B cell (primary cell): ENCODE measurements around the gene MLH1. TPM values are rescaled to one million over a fixed set of nuclear protein-coding genes. Genes with fewer than 3 reads are reported as not detected.

Source experiments
- ATAC-seq: fragments of 200-7000 bp; cut with Tn5 transposase; one replicate; pipeline ENCODE4 v1.10.0; 2021; ENCODE audit warnings: low read depth, mild to moderate bottlenecking, moderate number of reproducible peaks, moderate library complexity
- CTCF ChIA-PET: fragments of 350-600 bp; sonication (Branson Sonifier 250); formaldehyde crosslinking; loops from one replicate; lab custom pipeline; 2021; ENCODE audit warnings: antibody characterized with exemption, inconsistent platforms; lab: Charles Lee
- POLR2A ChIA-PET: fragments of 350-600 bp; sonication (Branson Sonifier 250); formaldehyde crosslinking; loops from one replicate; lab custom pipeline; 2021; ENCODE audit warnings: antibody characterized with exemption; lab: Charles Lee
- DNase-seq: peaks from one replicate; pipeline ENCODE4 v3.0.0; 2013
- H2AFZ ChIP-seq: 2 replicates; pipeline ENCODE4 v1.6.1; 2012; ENCODE audit warnings: mild to moderate bottlenecking, low read depth, low read length; ENCODE audit not compliant: insufficient read depth, poor library complexity, severe bottlenecking
- H3K27ac ChIP-seq, 2 donors: 1 replicate in 1 of 2; 2 replicates in 1 of 2; pipeline ENCODE4 v1.5.1; 2012 to 2013; ENCODE audit warnings: low read length in 2 of 2, mild to moderate bottlenecking in 2 of 2, moderate library complexity in 1 of 2
- H3K27me3 ChIP-seq, 4 experiments: fragments of 200-600 bp in 1 of 4; sonication (generic) in 1 of 4; replicated peaks in 1 of 4; 1 replicate in 2 of 4; 2 replicates in 2 of 4; pipeline versions ENCODE4 v1.6.1 to v1.7.0; 2013 to 2016; ENCODE audit warnings: low read length in 3 of 4, mild to moderate bottlenecking in 2 of 4, mixed read lengths in 1 of 4, moderate library complexity in 1 of 4; ENCODE audit not compliant: insufficient read depth in 4 of 4, control insufficient read depth in 3 of 4; ENCODE audit errors: control extremely low read depth in 1 of 4
- H3K36me3 ChIP-seq, 2 experiments: replicated peaks in 1 of 2; 1 replicate in 1 of 2; 2 replicates in 1 of 2; pipeline versions ENCODE4 v1.6.1 to v1.7.1; 2013; ENCODE audit warnings: low read length in 1 of 2; ENCODE audit not compliant: insufficient read depth in 2 of 2, control insufficient read depth in 1 of 2; ENCODE audit errors: control extremely low read depth in 1 of 2, extremely low read depth in 1 of 2
- H3K4me1 ChIP-seq, 2 donors: fragments of 200-600 bp in 1 of 2; sonication (generic) in 1 of 2; 1 replicate in 1 of 2; 2 replicates in 1 of 2; pipeline versions ENCODE4 v1.5.1 to v1.6.1; 2013 to 2017; ENCODE audit warnings: low read length in 2 of 2; ENCODE audit not compliant: control insufficient read depth in 2 of 2, insufficient read depth in 2 of 2
- H3K4me2 ChIP-seq: replicated peaks from 2 replicates; pipeline ENCODE3; 2012; ENCODE audit warnings: mild to moderate bottlenecking, low read depth, low read length; ENCODE audit not compliant: poor library complexity, severe bottlenecking
- H3K4me3 ChIP-seq, 5 experiments: fragments of 200-600 bp in 1 of 5; sonication (generic) in 1 of 5; 1 replicate in 3 of 5; 2 replicates in 2 of 5; pipeline versions ENCODE4 v1.5.1 to v1.7.0; 2011 to 2016; ENCODE audit warnings: low read length in 4 of 5, mild to moderate bottlenecking in 4 of 5, low read depth in 2 of 5, control low read depth in 1 of 5, moderate library complexity in 1 of 5; ENCODE audit not compliant: insufficient read depth in 1 of 5; ENCODE audit errors: control extremely low read depth in 1 of 5, extremely low read depth in 1 of 5
- H3K79me2 ChIP-seq: fragments of 200-600 bp; sonication (generic); one replicate; pipeline ENCODE4 v1.6.0; 2016; ENCODE audit warnings: low read length; ENCODE audit not compliant: control insufficient read depth, insufficient read depth
- H3K9ac ChIP-seq: fragments of 200-600 bp; sonication (generic); 2 replicates; pipeline ENCODE4 v1.6.1; 2017; ENCODE audit warnings: mild to moderate bottlenecking, low read length, moderate library complexity
- H3K9me3 ChIP-seq, 3 donors: one replicate each; pipeline versions ENCODE4 v1.6.1 to v1.7.1; 2013; ENCODE audit warnings: low read length in 2 of 3; ENCODE audit not compliant: control insufficient read depth in 2 of 3, insufficient read depth in 1 of 3; ENCODE audit errors: control extremely low read depth in 1 of 3
- H4K20me1 ChIP-seq: 2 replicates; pipeline ENCODE4 v1.6.0; 2012; ENCODE audit warnings: mild to moderate bottlenecking, low read length; ENCODE audit not compliant: insufficient read depth, control insufficient read depth, poor library complexity, severe bottlenecking
- H3K27ac Mint-ChIP-seq: one replicate; pipeline ENCODE4 v1.8.0; 2021; ENCODE audit warnings: mixed read lengths
- H3K27me3 Mint-ChIP-seq: one replicate; pipeline ENCODE4 v1.8.0; 2021; ENCODE audit warnings: mixed read lengths
- H3K4me1 Mint-ChIP-seq: one replicate; pipeline ENCODE4 v1.8.0; 2021; ENCODE audit warnings: mixed read lengths
- H3K4me3 Mint-ChIP-seq: one replicate; pipeline ENCODE4 v1.8.0; 2021; ENCODE audit warnings: mixed read lengths
- H3K9me3 Mint-ChIP-seq: one replicate; pipeline ENCODE4 v1.8.0; 2022; ENCODE audit warnings: mixed read lengths; ENCODE audit not compliant: insufficient read depth
- EZH2 ChIP-seq: IDR thresholded peaks from 2 replicates; pipeline ENCODE4 v1.6.1; 2012; ENCODE audit warnings: borderline replicate concordance, low read depth, mild to moderate bottlenecking, moderate library complexity, low read length; ENCODE audit not compliant: insufficient read depth, poor library complexity, severe bottlenecking
- WGBS: methylation state at CpG from one replicate; pipeline ENCODE4 v1.1.5; 2013; ENCODE audit warnings: missing lambda C conversion rate; ENCODE audit not compliant: insufficient coverage; 5-methylcytosine and 5-hydroxymethylcytosine counted together
- intact Hi-C: fragments of 100-400 bp; cut with micrococcal nuclease; formaldehyde crosslinking; loops from one replicate; pipeline ENCODE4 v1.10.0; 2022
- polyA plus RNA-seq: library from polyadenylated mRNA; depleted of rRNA; stranded (reverse); fragments of >200 nt; gene quantifications from 2 replicates; pipeline ENCODE4 v1.2.3, GENCODE V29; 2012
- total RNA-seq, 2 donors: library from RNA; stranded (reverse); fragments of 120-200 nt in 1 of 2; gene quantifications; 1 replicate in 1 of 2; 2 replicates in 1 of 2; pipeline versions ENCODE4 v1.2.3 to v1.2.4, GENCODE V29; 2013 to 2022
- TF ChIP-seq, protein P1 (sequence below): fragments of 200-600 bp; IDR thresholded peaks from one replicate; pipeline ENCODE4 v1.8.0; 2022; ENCODE audit warnings: antibody characterized with exemption, mild to moderate bottlenecking

The MLH1 gene
- total and polyA plus RNA-seq, 2 donors (not counting 1 experiment from before 2014, with no cell fraction given): 22.4 to 38.5 TPM

DNA sequence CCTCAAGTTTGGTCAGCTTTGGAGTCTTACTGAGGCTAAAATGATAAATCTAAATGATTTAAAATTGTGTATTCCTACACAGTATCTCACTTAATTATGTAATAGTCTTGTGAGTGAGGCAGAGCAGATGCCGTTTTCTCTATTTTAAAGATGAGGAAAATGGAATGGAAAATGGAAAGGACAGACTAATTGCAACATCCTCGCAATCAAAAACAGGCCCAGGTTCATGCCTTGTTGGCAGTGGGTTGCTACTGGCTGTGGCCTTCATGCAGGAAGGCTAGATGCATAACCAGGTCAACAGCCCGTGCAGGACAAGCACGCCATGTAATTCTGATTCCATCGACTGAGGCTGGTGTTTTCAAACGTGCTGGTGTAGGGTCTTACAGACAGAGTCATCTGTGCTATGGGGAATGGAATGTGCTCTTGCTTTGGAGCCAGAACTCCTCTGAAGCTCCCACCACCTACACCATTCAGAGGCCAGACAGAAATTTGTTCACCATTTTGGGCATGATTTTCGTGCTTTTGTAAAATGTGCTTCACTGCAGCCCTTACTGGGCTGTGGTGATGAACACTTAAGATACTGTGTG, 37.9 kb downstream of the MLH1 start:
- no peaks in the 10 kb centered on the region for H3K9me3 Mint-ChIP-seq
- H3K4me3 Mint-ChIP-seq: no peak overlapping the region
- Histone ChIP-seq H3K4me1 (no peaks in the 10 kb centered on the region), H3K27me3 (no peaks in the 10 kb centered on the region), H4K20me1 (no peaks in the 10 kb centered on the region), H3K9ac (no peak overlapping the region), H2AFZ (no peak overlapping the region), H3K27ac (no peak overlapping the region), H3K36me3 (peaks cover 0 to 68% of the 10 kb centered on the region in 2 experiments), H3K9me3 (peaks cover 0 to 7% (median under 1%) of the 10 kb centered on the region in 3 donors), H3K4me3 (no peak overlapping the region), H3K4me2 (no peak overlapping the region), H3K79me2 (peaks cover 15% of the 10 kb centered on the region)
- ATAC-seq: no peak
- POLR2A ChIA-PET: no interaction called here
- whole genome bisulfite sequencing: 100% methylated on average over 4 of the region's 7 CpGs
- H3K27me3 Mint-ChIP-seq: no peaks in the 10 kb centered on the region
- TF ChIP-seq, protein P1, sequence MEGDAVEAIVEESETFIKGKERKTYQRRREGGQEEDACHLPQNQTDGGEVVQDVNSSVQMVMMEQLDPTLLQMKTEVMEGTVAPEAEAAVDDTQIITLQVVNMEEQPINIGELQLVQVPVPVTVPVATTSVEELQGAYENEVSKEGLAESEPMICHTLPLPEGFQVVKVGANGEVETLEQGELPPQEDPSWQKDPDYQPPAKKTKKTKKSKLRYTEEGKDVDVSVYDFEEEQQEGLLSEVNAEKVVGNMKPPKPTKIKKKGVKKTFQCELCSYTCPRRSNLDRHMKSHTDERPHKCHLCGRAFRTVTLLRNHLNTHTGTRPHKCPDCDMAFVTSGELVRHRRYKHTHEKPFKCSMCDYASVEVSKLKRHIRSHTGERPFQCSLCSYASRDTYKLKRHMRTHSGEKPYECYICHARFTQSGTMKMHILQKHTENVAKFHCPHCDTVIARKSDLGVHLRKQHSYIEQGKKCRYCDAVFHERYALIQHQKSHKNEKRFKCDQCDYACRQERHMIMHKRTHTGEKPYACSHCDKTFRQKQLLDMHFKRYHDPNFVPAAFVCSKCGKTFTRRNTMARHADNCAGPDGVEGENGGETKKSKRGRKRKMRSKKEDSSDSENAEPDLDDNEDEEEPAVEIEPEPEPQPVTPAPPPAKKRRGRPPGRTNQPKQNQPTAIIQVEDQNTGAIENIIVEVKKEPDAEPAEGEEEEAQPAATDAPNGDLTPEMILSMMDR: no peak
- no peak for TF ChIP-seq EZH2
- no peak overlapping the region for H3K27ac Mint-ChIP-seq
- DNase-seq: no peak
- CTCF ChIA-PET: no interaction called here
- no peaks in the 10 kb centered on the region for H3K4me1 Mint-ChIP-seq
- intact Hi-C loops: no loop called here

DNA sequence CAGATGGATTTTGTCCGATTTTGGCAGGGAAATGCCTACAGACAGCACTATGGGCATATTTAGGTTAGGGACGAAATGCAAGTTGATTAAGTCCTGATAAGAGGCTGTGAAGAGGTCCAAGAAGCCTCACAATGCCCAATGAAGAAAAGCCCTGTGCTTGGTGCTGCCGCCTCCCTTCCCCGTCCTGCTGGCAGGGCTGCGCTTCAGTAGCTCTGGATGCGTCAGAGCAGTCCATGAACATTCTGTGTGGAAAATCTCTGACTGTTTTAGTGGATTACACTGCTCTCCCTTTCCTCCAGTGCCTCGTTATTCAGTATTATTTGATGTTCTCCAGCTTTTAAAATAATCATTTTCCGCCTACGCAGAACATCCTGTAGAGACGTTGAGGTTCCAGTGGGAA, 39.6 kb downstream of the MLH1 start:
- H3K27ac ChIP-seq: no peak overlapping the region
- no peak for TF ChIP-seq EZH2
- TF ChIP-seq, protein P1: no peak
- Mint-ChIP-seq H3K4me1 (no peaks in the 10 kb centered on the region), H3K9me3 (no peaks in the 10 kb centered on the region), H3K27me3 (no peaks in the 10 kb centered on the region), H3K27ac (no peak overlapping the region), H3K4me3 (no peak overlapping the region)
- ChIA-PET POLR2A (no interaction called here), CTCF (no interaction called here)
- DNase-seq: no peak
- H3K4me3 ChIP-seq: no peak overlapping the region
- no peak overlapping the region for H3K9ac ChIP-seq
- H2AFZ ChIP-seq: no peak overlapping the region
- intact Hi-C loops: no loop called here
- ATAC-seq: no peak
- H3K9me3 ChIP-seq: peaks cover 0 to 7% (median 3%) of the 10 kb centered on the region in 3 donors
- H3K36me3 ChIP-seq: peaks cover 0 to 68% of the 10 kb centered on the region in 2 experiments
- no peaks in the 10 kb centered on the region for H4K20me1 ChIP-seq
- H3K4me1 ChIP-seq: no peaks in the 10 kb centered on the region
- no peaks in the 10 kb centered on the region for H3K27me3 ChIP-seq
- 97% methylated on average over 6 of the region's 10 CpGs for WGBS
- no peak overlapping the region for H3K4me2 ChIP-seq
- peaks cover 11% of the 10 kb centered on the region for H3K79me2 ChIP-seq
